Parathyroid adenoma (tissue), 2 donors: ENCODE results near the gene ARHGAP6.
A peak's percentile ranks its signal among the peaks of the same experiment; 100 is the strongest.

ENCODE experiments used
- H2AFZ ChIP-seq: fragments of 300-600 bp; sonication (generic); one replicate; pipeline ENCODE4 v1.7.0; 2017; ENCODE audit warnings: antibody characterized with exemption, mild to moderate bottlenecking
- H3K27ac ChIP-seq: fragments of 300-600 bp; sonication (generic); one replicate; pipeline ENCODE4 v1.7.0; 2017
- H3K27me3 ChIP-seq: fragments of 300-600 bp; sonication (generic); one replicate; pipeline ENCODE4 v1.7.0; 2017; ENCODE audit warnings: low read length; ENCODE audit not compliant: control insufficient read depth, insufficient read depth
- H3K36me3 ChIP-seq: fragments of 300-600 bp; sonication (generic); one replicate; pipeline ENCODE4 v1.7.0; 2017; ENCODE audit warnings: low read length; ENCODE audit not compliant: control insufficient read depth, insufficient read depth
- H3K4me1 ChIP-seq: fragments of 300-600 bp; sonication (generic); one replicate; pipeline ENCODE4 v1.7.0; 2017; ENCODE audit warnings: control low read depth
- H3K4me2 ChIP-seq: fragments of 300-600 bp; sonication (generic); one replicate; pipeline ENCODE4 v1.7.0; 2017; ENCODE audit warnings: low read length
- H3K4me3 ChIP-seq: fragments of 300-600 bp; sonication (generic); one replicate; pipeline ENCODE4 v1.7.0; 2017; ENCODE audit warnings: low read depth, low read length
- H3K79me2 ChIP-seq: fragments of 300-600 bp; sonication (generic); one replicate; pipeline ENCODE4 v1.7.0; 2017; ENCODE audit warnings: control low read depth
- H3K9ac ChIP-seq: fragments of 300-600 bp; sonication (generic); one replicate; pipeline ENCODE4 v1.7.0; 2017; ENCODE audit warnings: mild to moderate bottlenecking
- H3K9me3 ChIP-seq: fragments of 300-600 bp; sonication (generic); one replicate; pipeline ENCODE4 v1.7.0; 2017; ENCODE audit warnings: low read length; ENCODE audit not compliant: control insufficient read depth
- CTCF ChIP-seq: fragments of 300-600 bp; sonication (generic); IDR thresholded peaks from one replicate; pipeline ENCODE4 v1.7.0; 2017; ENCODE audit warnings: antibody characterized with exemption, mild to moderate bottlenecking
- donor health status: primary hyperparathyroidism.

The ARHGAP6 gene

GRCh38 chrX:11352296-11352741, 313.4 kb downstream of the ARHGAP6 start:
- Histone ChIP-seq H3K36me3 (no peaks in the 10 kb centered on the region), H3K4me2 (no peak overlapping the region), H3K4me3 (no peak overlapping the region), H3K79me2 (no peaks in the 10 kb centered on the region), H3K27ac (peak overlapping the region; percentile 83), H3K27me3 (no peaks in the 10 kb centered on the region), H3K9ac (no peak overlapping the region), H3K9me3 (no peaks in the 10 kb centered on the region), H2AFZ (no peak overlapping the region), H3K4me1 (peaks cover 12% of the 10 kb centered on the region)
- no peak for TF ChIP-seq CTCF

GRCh38 chrX:11351375-11352295, 314.1 kb downstream of the ARHGAP6 start:
- Histone ChIP-seq H3K4me3 (no peak overlapping the region), H3K9ac (no peak overlapping the region)

GRCh38 chrX:11349661-11350337, 315.9 kb downstream of the ARHGAP6 start:
- H3K9me3 ChIP-seq, result no peaks in the 10 kb centered on the region
- no peak overlapping the region for H2AFZ ChIP-seq
- no peak overlapping the region for H3K9ac ChIP-seq
- no peak overlapping the region for H3K4me3 ChIP-seq
- H3K4me1 ChIP-seq, result peaks cover 7% of the 10 kb centered on the region
- peak overlapping the region; percentile 83 for H3K27ac ChIP-seq
- no peaks in the 10 kb centered on the region for H3K27me3 ChIP-seq
- no peaks in the 10 kb centered on the region for H3K79me2 ChIP-seq
- no peaks in the 10 kb centered on the region for H3K36me3 ChIP-seq
- no peak overlapping the region for H3K4me2 ChIP-seq
- no peak for TF ChIP-seq CTCF

More at GRCh38 chrX:11351375-11352295, 314.1 kb downstream of the ARHGAP6 start:
- H2AFZ ChIP-seq, result peak overlapping the region; percentile 66
- H3K4me2 ChIP-seq, result no peak overlapping the region
- no peaks in the 10 kb centered on the region for H3K9me3 ChIP-seq
- no peaks in the 10 kb centered on the region for H3K79me2 ChIP-seq
- TF ChIP-seq CTCF, result no peak
- no peaks in the 10 kb centered on the region for H3K36me3 ChIP-seq
- peak overlapping the region; percentile 83 for H3K27ac ChIP-seq
- no peaks in the 10 kb centered on the region for H3K27me3 ChIP-seq
- peaks cover 12% of the 10 kb centered on the region for H3K4me1 ChIP-seq

- H3K9me3 ChIP-seq, result no peaks in the 10 kb centered on the region
- TF ChIP-seq CTCF, result no peak
- H3K27ac ChIP-seq, result no peak overlapping the region
- no peaks in the 10 kb centered on the region for H3K36me3 ChIP-seq
- no peak overlapping the region for H3K4me3 ChIP-seq
- H3K27me3 ChIP-seq, result no peaks in the 10 kb centered on the region
- no peak overlapping the region for H3K9ac ChIP-seq
- H3K4me2 ChIP-seq, result no peak overlapping the region
- no peaks in the 10 kb centered on the region for H3K79me2 ChIP-seq
- H2AFZ ChIP-seq, result no peak overlapping the region
- H3K4me1 ChIP-seq, result peaks cover 7% of the 10 kb centered on the region
Observed at GRCh38 chrX:11349020-11349419, 316.7 kb downstream of the ARHGAP6 start.
